Measurements from ENCODE around the gene RPRD1B.

RPRD1B gene

DNA sequence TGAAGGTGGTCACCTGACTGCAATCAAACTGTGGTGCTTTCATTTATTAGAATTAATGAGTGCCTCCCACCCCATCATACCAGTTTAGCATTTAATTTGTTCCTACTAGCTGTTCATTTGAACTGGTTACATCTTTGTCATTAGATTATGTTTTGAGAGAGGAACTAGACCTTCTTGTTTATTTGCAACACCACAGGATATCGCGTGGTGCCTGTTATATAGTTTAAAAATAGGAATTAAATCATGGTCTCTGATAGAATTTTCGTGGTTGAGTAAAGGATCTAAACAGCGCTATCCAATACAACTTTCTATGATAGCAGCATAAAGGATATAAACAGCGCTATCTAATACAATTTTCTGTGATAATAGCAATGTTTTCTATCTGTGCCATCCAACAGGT, 2.8 kb downstream of the RPRD1B start:
- no peak for DNase-seq (ENCODE audit: low read depth)

GRCh38 chr20:38040276-38040675, 6.7 kb downstream of the RPRD1B start:
- DNase-seq (ENCODE audit: low read depth), result no peak

DNA sequence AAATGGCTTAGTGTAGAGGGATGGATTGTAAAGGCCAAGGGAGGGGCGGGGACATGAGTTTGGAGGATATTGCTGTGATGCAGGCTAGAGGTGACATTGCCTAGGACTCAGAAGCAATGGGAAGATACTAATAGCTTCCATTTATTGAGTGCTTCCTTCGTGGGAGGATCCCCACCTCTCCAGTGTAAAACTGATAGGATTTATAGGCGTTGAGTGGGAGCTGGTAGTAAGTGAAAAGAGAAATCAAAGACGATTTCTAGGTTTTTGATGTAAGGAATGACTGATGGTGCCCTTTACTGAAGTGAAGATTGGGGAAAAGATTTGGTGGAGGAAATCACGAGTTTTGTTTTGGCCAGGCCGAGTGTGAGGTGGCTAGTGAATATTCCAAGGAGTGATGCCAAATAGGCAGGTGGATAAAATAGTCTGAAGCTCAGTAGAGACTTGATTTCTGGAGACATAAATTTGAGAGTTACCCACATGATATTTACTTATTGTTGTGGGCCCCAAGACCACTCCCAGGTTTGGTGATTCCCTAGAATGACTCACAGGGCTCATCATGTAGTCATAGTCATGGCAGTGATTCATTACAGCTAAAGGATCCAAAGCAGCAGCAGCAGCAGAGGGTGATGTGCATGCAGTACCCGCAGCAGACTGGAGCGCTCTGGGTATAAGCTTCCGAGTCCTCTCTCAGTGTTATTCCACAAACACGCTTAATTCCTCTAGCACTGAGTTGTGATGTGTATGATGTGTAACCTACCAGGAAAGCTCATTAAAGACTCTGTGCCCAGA, 10.2 kb downstream of the RPRD1B start:
- peak; percentile 99 for DNase-seq (ENCODE audit: low read depth)

- no peak for DNase-seq (ENCODE audit: low read depth)
Observed at GRCh38 chr20:38044685-38045084, 11.1 kb downstream of the RPRD1B start.

DNA sequence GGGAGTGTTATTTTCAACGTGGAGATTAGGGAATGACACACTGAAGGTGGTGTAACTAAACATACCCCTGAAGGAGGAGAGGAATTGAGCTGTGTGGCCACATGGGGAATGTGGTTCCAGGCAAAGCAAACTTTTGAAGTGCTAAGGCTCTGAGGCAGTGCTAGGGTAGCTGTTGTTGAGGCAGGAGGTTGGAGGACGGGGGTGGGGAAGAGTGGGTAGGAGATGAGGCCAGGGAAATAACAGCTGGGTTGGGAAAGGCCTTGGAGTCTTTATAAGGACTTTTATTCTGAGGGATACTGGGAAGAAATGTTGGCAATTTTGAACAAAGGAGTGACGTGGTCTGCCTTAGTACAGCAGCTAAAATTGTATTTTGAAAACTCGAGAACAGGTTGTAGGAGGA, 13.0 kb downstream of the RPRD1B start:
- DNase-seq (ENCODE audit: low read depth), result no peak

DNA sequence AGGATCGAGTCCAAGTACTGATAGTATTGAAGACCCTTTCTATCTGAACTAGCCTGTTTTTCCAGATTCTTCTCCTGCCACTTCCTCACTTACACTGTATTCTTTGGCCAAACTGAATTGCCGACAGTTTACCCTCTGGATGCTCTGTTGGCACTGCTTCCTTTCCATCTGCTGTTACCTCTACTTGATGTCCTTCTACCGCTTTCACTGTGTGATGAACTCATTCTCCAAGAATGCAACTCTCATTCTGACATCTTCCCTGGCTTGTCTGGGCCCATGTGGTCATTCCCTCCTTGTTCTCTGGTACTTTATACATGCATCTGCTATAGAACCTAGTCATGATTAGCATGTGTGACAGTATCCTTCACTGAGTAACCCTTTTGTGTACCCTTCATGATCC, 16.3 kb downstream of the RPRD1B start:
- DNase-seq (ENCODE audit: low read depth), result peak; percentile 95

GRCh38 chr20:38050686-38051085, 17.1 kb downstream of the RPRD1B start:
- DNase-seq (ENCODE audit: low read depth), result peak; percentile 64

DNA sequence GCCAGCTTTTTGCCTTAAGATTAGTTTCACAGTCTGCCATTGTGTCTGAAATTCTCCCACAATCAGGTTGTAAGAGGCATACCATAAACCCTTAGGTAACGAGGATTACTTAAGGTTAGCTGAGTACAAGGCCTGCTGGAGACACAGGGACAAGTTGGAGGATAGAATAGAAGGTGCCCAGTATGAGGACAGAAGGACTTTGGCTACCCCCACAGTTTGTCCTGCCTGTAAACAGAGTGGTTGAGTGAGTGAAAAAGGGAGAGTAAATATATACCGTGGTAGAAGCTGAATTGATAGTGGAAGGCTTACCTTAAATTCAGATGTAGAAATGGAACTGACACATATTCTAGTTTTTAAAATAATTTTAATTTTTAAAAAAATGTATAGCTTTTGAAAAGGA, 19.3 kb downstream of the RPRD1B start:
- DNase-seq (ENCODE audit: low read depth), result no peak

DNA sequence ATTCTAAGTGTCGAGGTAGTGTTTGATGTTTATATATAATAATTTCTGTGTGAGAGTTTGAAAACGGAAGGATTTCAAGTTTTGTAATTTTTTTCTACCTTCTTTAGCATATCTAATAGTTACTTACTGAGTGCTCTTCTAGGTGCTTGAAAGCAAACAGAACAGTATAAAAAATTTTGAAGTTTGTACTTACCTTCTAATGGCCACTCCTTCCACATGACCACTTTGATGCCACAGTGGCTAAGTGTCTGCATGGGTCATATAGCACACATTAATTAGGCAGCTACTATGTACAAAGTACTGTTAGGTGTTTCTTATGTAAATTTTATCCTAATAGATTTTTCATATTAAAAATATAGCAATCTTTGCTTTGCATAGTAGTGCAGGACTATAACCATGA, 21.1 kb downstream of the RPRD1B start:
- DNase-seq (ENCODE audit: low read depth), result no peak

- no peak for DNase-seq (ENCODE audit: low read depth)
Observed at GRCh38 chr20:38055294-38055693, 21.7 kb downstream of the RPRD1B start.

- DNase-seq (ENCODE audit: low read depth), result no peak
Observed at GRCh38 chr20:38055848-38056247, 22.3 kb downstream of the RPRD1B start.

DNA sequence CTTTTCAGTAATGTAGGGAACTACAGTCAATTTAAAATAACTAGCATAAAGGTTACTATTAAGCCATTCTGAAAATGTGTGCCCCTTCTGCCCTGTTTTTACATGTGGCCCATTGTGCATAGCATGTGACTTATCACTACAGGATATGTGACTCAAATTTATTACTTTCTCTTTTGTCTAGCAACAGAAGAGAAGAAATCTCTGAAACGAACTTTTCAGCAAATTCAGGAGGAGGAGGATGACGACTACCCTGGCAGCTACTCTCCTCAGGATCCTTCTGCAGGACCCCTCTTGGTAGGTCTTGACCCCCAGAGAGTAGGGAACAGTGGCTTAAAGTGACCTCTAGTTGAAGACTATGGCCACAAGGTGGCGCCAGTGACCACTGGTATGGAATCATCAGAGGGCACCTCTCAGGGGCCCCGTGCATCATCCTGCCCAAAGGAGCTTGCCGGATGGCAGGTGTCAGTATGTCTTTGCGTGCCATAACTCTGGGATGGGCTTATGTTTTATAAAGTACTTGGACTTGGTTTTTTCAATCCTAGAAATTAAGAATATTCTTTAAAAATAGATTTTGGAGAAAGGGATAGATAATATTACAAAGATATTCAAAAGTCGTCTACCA, 23.9 kb downstream of the RPRD1B start:
- DNase-seq (ENCODE audit: low read depth), result peak; percentile 88

DNA sequence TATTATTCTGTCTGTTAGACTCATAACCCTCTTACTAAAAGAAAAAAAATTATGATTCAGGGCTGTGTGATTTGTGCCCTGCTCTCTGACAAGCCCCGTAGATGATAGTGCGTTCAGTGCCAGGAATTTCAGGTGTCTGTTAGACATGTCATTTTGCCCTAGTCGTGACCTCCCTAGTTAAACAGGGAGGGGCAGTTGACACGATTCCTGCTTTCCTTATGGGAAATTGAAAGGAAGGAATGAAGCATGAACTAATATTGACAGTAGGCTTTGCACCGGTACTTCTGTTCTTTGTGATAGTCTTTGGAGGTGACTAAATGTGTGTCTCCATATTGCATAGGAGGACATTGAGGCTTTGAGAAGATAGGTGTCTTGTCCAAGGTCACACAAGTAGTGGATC, 26.3 kb downstream of the RPRD1B start:
- DNase-seq (ENCODE audit: low read depth), result no peak

DNA sequence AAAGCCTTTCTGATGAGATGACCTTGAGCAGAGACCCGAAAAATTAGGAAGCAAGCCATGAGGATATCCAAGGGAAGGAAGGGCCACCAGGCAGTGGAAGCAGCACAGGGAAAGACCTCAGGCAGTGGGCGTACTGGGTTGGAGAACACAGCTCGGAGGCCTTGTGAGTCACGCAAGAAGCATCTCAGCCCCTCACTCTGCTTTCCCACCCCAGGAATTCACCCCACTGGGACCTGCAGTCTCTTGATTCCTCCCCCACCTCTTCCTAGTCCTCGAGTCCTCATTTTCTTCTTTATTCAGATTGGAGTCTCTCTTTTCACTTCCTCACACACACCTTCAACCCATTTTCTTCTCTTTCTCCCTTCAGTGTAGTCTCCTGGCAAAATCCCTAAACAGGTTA, 27.0 kb downstream of the RPRD1B start:
- DNase-seq (ENCODE audit: low read depth), result peak; percentile 37

DNA sequence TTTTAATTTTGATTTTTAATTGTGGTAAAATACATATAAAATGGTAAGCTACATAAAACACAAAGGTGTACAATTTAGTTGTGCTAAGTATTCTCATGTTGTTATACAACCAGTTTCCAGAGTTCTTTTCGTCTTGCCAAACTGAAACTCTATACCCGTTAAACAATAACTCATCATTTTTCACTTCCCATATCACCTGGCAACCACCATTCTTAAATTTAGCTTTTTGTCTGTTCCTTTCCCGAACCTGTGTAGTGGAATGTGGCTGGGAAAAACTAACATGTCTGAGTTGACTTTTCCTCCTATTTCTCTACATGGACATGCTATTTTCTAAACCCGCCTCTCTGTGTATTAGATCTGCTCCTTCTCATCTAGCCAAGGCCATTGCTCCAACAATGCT, 27.6 kb downstream of the RPRD1B start:
- no peak for DNase-seq (ENCODE audit: low read depth)

GRCh38 chr20:38062890-38063289, 29.3 kb downstream of the RPRD1B start:
- DNase-seq (ENCODE audit: low read depth), result no peak

DNA sequence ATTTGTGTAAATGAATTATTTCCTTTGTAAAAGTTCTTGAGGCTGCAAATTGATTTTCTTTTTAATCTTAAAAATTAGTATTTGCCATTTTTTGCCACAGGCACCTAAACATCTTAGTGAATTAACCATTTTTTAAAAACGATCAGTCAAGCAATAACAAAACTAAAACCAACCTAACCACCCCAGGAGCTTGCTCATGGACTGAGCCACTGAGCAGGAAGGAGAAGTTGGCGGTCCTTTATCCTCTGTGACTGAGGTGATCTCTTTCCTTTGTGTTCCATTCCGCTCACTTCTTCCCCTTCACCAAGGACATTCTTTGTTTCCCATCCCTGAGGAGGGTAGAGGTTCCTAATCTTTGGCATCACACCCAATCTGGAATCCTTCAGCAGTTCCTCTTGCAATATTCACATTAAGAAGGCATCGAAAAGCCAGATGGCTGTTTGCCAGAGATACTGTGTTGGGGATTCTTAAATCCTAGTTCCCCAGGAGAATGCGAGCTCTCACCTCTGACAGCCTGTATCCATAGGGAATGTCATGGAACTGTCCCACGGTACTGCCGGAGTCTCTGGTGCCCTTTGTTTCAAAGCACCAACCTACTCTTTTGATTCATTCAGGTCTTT, 30.5 kb downstream of the RPRD1B start:
- no peak for DNase-seq (ENCODE audit: low read depth)

DNA sequence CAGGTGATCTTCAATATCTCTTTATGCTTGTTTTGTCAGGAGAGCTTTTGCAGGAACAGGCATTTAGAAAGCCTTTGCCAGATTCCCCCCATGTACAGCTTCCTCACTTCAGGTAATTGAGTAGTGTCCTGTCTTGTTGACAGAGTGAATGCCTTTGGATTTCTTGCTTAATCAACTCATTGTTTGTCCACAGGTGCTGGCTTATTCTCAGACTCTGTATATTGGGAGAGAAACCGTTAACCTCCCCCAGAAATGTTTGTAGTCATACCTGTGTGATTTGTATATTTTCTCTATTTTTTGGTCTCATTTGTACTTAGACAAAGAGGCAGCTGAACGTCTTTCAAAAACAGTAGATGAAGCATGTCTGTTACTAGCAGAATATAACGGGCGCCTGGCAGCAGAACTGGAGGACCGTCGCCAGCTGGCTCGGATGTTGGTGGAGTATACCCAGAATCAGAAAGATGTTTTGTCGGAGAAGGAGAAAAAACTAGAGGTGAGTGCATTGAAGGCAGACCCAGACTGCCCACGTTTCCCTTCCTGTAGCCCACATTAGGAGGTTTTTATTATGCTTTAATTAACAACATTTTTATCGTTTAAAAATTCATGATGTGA, 32.3 kb downstream of the RPRD1B start:
- DNase-seq (ENCODE audit: low read depth), result no peak

DNA sequence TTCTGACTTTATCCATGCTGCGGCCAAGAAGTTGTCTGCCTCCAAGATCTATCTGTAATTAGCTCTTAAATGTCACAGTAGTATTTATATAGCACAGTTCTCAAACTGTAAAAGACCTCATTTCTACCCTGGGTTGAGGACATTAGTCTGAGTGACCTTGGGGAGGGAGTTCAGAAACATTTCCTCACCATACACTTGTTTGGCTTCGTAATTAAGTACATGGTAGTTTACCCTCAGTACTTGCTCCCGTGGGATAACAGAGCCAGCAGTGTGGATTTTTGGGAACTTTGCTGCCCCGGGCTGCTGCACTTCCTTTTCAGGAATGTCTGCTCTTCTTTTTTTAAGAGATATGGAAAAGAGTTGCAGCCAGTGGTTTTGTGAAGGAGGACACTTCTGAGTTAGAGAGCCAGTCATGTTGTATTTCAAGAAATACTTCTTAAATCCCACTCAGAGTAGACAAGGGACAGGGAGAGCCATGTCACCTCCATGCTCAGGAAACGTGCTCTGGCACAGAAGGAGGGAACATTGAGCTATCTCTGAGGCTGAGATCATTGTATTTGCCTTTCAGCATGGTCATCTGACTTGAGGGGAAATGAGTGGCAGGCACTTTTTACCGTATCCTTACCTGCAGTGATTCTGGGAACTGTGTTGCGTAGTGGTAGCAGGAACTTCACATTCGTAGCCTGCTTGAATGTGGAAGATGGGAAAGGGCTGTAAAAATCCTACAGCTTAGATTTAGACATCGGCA, 33.6 kb downstream of the RPRD1B start:
- no peak for DNase-seq (ENCODE audit: low read depth)

- no peak for DNase-seq (ENCODE audit: low read depth)
Observed at GRCh38 chr20:38067717-38068365, 34.3 kb downstream of the RPRD1B start.

GRCh38 chr20:38072898-38073297, 39.4 kb downstream of the RPRD1B start:
- DNase-seq (ENCODE audit: low read depth), result no peak
